ENCODE measurements around the gene EPS8L3.

The EPS8L3 gene

DNA sequence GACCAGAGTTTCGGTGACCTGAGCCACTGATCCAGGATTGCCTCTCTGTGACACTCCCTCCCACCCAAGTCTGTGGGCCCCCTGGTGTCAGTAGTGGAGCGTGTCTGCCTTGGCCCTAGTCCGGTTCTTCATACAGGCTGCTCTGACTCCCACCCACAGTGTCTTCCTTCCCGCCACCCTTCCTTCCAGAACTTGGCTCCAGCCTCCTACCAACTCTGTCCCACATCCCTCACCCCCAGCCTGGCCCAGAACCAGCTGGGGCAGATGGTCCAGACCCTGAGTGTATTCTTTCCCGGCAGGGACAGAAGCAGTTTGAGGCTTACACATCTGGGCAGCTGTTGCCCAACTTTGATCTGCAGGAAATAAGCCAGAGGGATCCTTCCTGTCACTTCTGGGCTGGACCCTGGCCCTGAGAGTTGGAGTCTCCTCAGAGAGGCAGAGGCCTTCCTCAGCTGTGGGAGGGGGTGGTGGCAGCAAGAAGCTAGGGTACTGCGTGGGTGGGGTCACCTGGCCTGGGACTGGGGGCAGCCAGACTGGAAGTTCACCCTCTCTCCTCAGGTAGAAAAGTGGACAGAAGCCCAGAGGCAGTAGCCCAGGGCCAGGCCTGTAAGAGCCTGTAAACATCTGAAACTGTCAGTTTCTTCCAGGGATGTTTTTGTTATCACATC lies 43.1 kb upstream of the EPS8L3 start:
- no peak for DNase-seq (ENCODE audit: low read depth, low spot score)
- POLR2A ChIA-PET: no interaction called here

DNA sequence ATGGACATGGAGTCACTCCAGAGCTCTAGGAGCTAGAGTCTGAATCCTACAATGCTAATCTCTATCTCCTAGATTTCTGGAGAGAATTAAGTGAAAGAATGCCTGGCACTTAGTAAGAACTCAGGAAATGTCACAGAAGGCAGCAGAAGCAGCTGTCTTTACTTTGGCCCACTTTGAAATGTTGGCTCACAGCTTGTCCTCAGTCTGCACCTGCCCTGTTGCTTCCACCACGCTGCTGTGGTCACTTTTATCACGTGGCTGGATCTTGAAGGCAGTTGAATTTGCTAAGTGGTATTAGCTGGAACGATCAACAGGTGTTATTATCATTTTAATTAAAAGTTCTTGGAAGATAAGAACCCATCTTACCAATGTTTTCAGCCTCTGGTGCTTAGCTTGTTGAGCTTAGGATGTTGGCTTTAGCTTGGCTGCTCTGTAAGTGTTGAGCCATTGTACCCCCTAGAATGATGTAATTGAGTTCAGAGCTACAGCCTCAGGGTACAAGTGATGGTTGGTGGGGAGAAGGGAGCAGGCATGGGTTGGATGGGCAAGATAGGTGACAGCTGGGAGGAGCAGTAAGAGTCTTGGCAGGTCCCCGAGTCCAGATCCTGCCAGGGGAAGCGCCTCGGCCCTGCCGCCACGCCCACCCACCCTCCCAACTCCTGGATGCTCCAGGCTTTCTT lies 41.9 kb upstream of the EPS8L3 start:
- H3K4me3 ChIP-seq (ENCODE audit: low read depth, low read length): no peak overlapping the region
- ChIA-PET CTCF (interaction anchor here (0.9 to 3.9 kb wide), 8 partner anchors 9 to 224 kb away, joined by 3 to 21 read pairs (median 4); partner anchors contain the start of gene AHCYL1), POLR2A (interaction anchor here (0.6 kb wide), 1 partner anchor 8 kb away, joined by 5 read pairs; no protein-coding TSS in a partner anchor)
- no peak for DNase-seq (ENCODE audit: low read depth, low spot score)
- TF ChIP-seq, protein P1, sequence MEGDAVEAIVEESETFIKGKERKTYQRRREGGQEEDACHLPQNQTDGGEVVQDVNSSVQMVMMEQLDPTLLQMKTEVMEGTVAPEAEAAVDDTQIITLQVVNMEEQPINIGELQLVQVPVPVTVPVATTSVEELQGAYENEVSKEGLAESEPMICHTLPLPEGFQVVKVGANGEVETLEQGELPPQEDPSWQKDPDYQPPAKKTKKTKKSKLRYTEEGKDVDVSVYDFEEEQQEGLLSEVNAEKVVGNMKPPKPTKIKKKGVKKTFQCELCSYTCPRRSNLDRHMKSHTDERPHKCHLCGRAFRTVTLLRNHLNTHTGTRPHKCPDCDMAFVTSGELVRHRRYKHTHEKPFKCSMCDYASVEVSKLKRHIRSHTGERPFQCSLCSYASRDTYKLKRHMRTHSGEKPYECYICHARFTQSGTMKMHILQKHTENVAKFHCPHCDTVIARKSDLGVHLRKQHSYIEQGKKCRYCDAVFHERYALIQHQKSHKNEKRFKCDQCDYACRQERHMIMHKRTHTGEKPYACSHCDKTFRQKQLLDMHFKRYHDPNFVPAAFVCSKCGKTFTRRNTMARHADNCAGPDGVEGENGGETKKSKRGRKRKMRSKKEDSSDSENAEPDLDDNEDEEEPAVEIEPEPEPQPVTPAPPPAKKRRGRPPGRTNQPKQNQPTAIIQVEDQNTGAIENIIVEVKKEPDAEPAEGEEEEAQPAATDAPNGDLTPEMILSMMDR (IDR thresholded peaks at IDR 0.05; ENCODE audit: insufficient read depth, low read length, missing control alignments): no peak

More for the DNA sequence above, 43.1 kb upstream of the EPS8L3 start:
- no peak overlapping the region for H3K4me3 ChIP-seq (ENCODE audit: low read depth, low read length)
- TF ChIP-seq, protein P1 (IDR thresholded peaks at IDR 0.05; ENCODE audit: insufficient read depth, low read length, missing control alignments): no peak
- CTCF ChIA-PET: interaction anchor here (1.0 to 3.9 kb wide), 7 partner anchors 10 to 191 kb away, joined by 3 to 21 read pairs (median 5); partner anchors contain the start of gene AHCYL1

DNA sequence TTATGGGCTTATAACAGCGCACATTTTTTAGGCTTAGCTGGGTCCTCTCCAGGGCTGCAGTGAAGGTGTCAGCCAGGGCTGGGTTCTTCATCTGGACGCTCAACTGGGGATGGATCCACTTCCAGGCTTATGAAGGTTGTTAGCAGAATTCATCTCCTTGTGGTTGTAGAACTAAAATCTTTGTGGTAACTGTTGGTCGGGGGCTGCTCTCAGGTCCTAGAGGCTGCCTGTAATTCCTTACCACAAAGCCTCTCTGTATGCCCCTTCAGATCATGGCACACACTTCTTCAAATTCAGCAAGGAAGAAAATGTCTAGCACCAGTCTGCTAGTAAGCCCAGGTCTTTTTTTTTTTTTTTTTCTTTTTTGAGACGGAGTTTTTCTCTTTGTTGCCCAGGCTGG lies 40.9 kb upstream of the EPS8L3 start:
- ChIA-PET POLR2A (interaction anchor here (1.0 kb wide), 1 partner anchor 180 kb away, joined by 4 read pairs; the partner anchor contains the start of gene AHCYL1), CTCF (interaction anchor here (0.9 to 3.9 kb wide), 4 partner anchors 31 to 225 kb away, joined by 3 to 21 read pairs (median 4); partner anchors contain the start of gene AHCYL1)
- DNase-seq (ENCODE audit: low read depth, low spot score): no peak
- TF ChIP-seq, protein P1 (IDR thresholded peaks at IDR 0.05; ENCODE audit: insufficient read depth, low read length, missing control alignments): no peak
- no peak overlapping the region for H3K4me3 ChIP-seq (ENCODE audit: low read depth, low read length)

DNA sequence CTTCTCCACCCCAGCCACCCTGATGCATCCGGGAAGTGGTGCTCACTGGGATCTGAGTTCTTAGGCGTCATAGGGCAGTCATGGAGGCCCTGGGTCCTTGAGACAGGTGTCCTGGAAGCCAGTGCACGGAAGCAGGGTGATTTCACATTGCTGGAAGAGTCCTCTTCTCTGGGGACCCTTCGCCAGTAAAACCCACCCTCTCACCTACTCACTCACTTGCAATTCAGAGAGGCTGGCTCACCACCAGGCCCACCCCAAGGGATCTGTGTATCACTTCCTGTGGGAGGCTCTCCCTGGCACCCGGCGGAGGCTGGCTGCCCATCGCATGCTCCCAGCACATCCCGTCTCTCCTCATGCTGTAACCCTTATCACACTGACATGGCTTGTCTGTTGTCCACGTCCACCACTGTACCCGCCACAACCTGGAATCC lies 40.2 kb upstream of the EPS8L3 start:
- ChIA-PET CTCF (interaction anchor here (3.9 to 4.7 kb wide), 2 partner anchors 13 to 180 kb away, joined by 21 to 27 read pairs; partner anchors contain the start of gene AHCYL1), POLR2A (interaction anchor here (1.0 kb wide), 1 partner anchor 181 kb away, joined by 4 read pairs; the partner anchor contains the start of gene AHCYL1)
- TF ChIP-seq, protein P1 (IDR thresholded peaks at IDR 0.05; ENCODE audit: insufficient read depth, low read length, missing control alignments): no peak
- no peak overlapping the region for H3K4me3 ChIP-seq (ENCODE audit: low read depth, low read length)
- no peak for DNase-seq (ENCODE audit: low read depth, low spot score)

DNA sequence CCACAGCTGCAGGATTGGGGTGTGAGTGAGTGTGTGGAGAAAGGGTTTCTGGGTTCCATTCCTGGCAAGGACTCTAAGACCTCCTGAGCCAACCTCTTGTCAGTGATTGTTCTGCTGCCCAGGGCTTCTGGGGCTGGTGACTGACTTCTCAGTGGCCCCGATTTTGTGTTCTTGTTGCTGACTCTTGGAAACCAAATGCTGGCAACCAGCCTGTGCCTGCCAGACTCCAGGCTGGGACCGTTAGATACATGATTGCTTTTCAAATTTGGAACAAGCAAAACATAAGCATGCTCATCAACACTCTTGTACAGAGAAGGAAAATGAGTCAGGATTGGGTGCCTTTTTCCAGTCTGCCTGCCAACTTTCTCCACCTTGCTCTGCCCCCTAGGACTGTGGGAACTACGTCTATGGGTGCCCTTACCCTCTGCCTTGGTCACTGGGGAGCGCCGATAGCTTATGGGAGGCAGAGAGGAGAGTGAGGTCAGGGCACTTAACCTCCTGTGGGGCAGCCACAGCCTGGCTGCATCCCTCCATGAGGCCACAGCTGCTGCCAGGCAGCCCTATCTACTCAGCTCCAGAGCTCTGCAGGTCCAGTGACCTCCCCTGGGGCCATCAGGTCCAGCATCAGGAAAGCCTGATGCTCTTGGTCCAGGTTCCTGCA lies 39.3 kb upstream of the EPS8L3 start:
- TF ChIP-seq, protein P1 (IDR thresholded peaks at IDR 0.05; ENCODE audit: insufficient read depth, low read length, missing control alignments): no peak
- POLR2A ChIA-PET: no interaction called here
- CTCF ChIA-PET: interaction anchor here (2.8 to 4.7 kb wide), 2 partner anchors 12 to 181 kb away, joined by 11 to 27 read pairs; partner anchors contain the start of gene AHCYL1
- no peak overlapping the region for H3K4me3 ChIP-seq (ENCODE audit: low read depth, low read length)
- DNase-seq (ENCODE audit: low read depth, low spot score): no peak

Measured in AG04449 (cell line).